ENCODE data around the gene MAML2.

The MAML2 gene

GRCh38 chr11:96102664-96103078 is 240.3 kb downstream of the MAML2 start:
- no peak for DNase-seq (ENCODE audit: low read depth, low spot score)

- no peak for DNase-seq (ENCODE audit: low read depth, low spot score)
These were observed 241.8 kb downstream of the MAML2 start for GRCh38 chr11:96101146-96101545.

GRCh38 chr11:96098511-96099241 is 244.3 kb downstream of the MAML2 start:
- DNase-seq (ENCODE audit: low read depth, low spot score) = no peak

GRCh38 chr11:96097844-96098421 is 245.1 kb downstream of the MAML2 start:
- no peak for DNase-seq (ENCODE audit: low read depth, low spot score)

GRCh38 chr11:96096360-96096759 is 246.6 kb downstream of the MAML2 start:
- DNase-seq (ENCODE audit: low read depth, low spot score) = no peak

GRCh38 chr11:96095884-96096303 is 247.1 kb downstream of the MAML2 start:
- DNase-seq (ENCODE audit: low read depth, low spot score) = no peak

GRCh38 chr11:96094156-96094555 is 248.8 kb downstream of the MAML2 start:
- no peak for DNase-seq (ENCODE audit: low read depth, low spot score)

- no peak for DNase-seq (ENCODE audit: low read depth, low spot score)
These were observed 250.5 kb downstream of the MAML2 start for GRCh38 chr11:96092511-96092910.

GRCh38 chr11:96091476-96091875 is 251.5 kb downstream of the MAML2 start:
- DNase-seq (ENCODE audit: low read depth, low spot score) = no peak

- no peak for DNase-seq (ENCODE audit: low read depth, low spot score)
These were observed 252.3 kb downstream of the MAML2 start for GRCh38 chr11:96090711-96091110.

- no peak for DNase-seq (ENCODE audit: low read depth, low spot score)
These were observed 254.1 kb downstream of the MAML2 start for GRCh38 chr11:96088914-96089313.

GRCh38 chr11:96086111-96086510 is 256.9 kb downstream of the MAML2 start:
- no peak for DNase-seq (ENCODE audit: low read depth, low spot score)

GRCh38 chr11:96085319-96085930 is 257.6 kb downstream of the MAML2 start:
- DNase-seq (ENCODE audit: low read depth, low spot score) = no peak

GRCh38 chr11:96084610-96085318 is 258.2 kb downstream of the MAML2 start:
- DNase-seq (ENCODE audit: low read depth, low spot score) = no peak

- no peak for DNase-seq (ENCODE audit: low read depth, low spot score)
These were observed 260.1 kb downstream of the MAML2 start for GRCh38 chr11:96082936-96083335.

GRCh38 chr11:96082002-96082899 is 260.7 kb downstream of the MAML2 start:
- DNase-seq (ENCODE audit: low read depth, low spot score) = no peak

- DNase-seq (ENCODE audit: low read depth, low spot score) = no peak
These were observed 261.4 kb downstream of the MAML2 start for GRCh38 chr11:96081561-96081960.

- no peak for DNase-seq (ENCODE audit: low read depth, low spot score)
These were observed 263.3 kb downstream of the MAML2 start for GRCh38 chr11:96079691-96080090.

GRCh38 chr11:96075532-96075959 is 267.4 kb downstream of the MAML2 start:
- DNase-seq (ENCODE audit: low read depth, low spot score) = no peak

- no peak for DNase-seq (ENCODE audit: low read depth, low spot score)
These were observed 268.3 kb downstream of the MAML2 start for GRCh38 chr11:96074551-96075310.

GRCh38 chr11:96073536-96073935 is 269.5 kb downstream of the MAML2 start:
- DNase-seq (ENCODE audit: low read depth, low spot score) = no peak

All from smooth muscle cell of the brain vasculature (primary cell).